Measurements from ENCODE around the gene WNT5B. TPM values are rescaled to one million over a fixed set of nuclear protein-coding genes. Genes with fewer than 3 reads are reported as not detected.
A peak's percentile ranks its signal among the peaks of the same experiment; 100 is the strongest.

The WNT5B gene
- polyA plus RNA-seq, 1 of the 3 experiments (the other 2 are of a cell fraction): 29.3 TPM

DNA sequence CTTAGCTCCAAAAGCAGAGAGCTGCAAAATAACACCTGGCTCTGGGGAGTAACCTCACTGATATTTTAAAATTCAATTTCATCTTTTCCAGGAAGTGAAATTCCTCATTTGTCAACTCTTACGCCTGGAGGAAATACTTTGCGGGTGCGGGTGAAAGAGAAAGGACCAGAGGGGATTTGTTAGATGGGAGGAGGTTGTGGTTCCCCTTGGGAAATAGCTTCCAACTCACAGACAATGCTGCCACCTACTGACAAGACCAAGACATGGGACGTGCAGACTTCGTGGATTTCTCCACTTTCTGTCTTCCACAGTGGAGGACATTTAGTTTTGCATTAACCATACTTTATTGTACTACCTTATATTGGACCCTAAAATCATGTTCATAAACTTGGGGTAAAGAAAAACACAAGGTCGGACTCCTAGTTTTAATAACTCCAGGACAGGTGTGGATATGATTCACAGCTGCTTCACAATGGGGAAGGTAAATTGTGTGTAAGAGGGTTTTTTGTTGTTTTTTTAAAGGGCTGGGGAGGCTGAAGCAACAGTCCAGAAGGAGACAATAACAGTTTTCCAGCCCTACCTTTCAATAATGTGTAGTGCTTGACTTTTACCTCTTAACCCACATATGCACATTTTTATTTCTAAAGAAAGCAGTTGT, 45.5 kb upstream of the WNT5B start:
- TF ChIP-seq RFX5 (IDR thresholded peaks at IDR 0.05; ENCODE audit: low read length) (no peak), JUND (IDR thresholded peaks at IDR 0.05) (no peak), CHD2 (IDR thresholded peaks at IDR 0.05; ENCODE audit: low read length, partially characterized antibody) (no peak), MXI1 (IDR thresholded peaks at IDR 0.05; ENCODE audit: low read depth, low read length) (0 out of 2 replicates have a peak, but pooled peaks have one; percentile 26), FOSL2 (IDR thresholded peaks at IDR 0.05; ENCODE audit: borderline replicate concordance, low read depth) (no peak), MEF2A (IDR thresholded peaks at IDR 0.05; ENCODE audit: borderline replicate concordance, low read depth) (no peak), RCOR1 (IDR thresholded peaks at IDR 0.05; ENCODE audit: low read length) (0 out of 2 replicates have a peak, but pooled peaks have one; percentile 18), NRF1 (IDR thresholded peaks at IDR 0.05; ENCODE audit: low read depth, low read length) (0 out of 2 replicates have a peak, but pooled peaks have one; percentile 8), NFIC (IDR thresholded peaks at IDR 0.05; ENCODE audit: borderline replicate concordance) (no peak), ELF1 (IDR thresholded peaks at IDR 0.05) (no peak), TAF1 (IDR thresholded peaks at IDR 0.05; ENCODE audit: borderline replicate concordance, low read depth, low read length) (no peak), RXRA (IDR thresholded peaks at IDR 0.05; ENCODE audit: borderline replicate concordance, low read depth) (no peak), TCF12 (IDR thresholded peaks at IDR 0.05) (no peak), SMC3 (IDR thresholded peaks at IDR 0.05; ENCODE audit: low read depth, low read length) (peak; percentile 92), RAD21 (IDR thresholded peaks at IDR 0.05; ENCODE audit: low read length) (peak; percentile 97), EZH2phosphoT487 (IDR thresholded peaks at IDR 0.05; ENCODE audit: borderline replicate concordance, low read depth) (no peak), EP300 (IDR thresholded peaks at IDR 0.05; ENCODE audit: borderline replicate concordance in 1 of 2, low read depth in 1 of 2, low read length in 1 of 2) (no peak), GATA2 (CRISPR knock-in tag; IDR thresholded peaks at IDR 0.05) (no peak), SIN3A (IDR thresholded peaks at IDR 0.05; ENCODE audit: borderline replicate concordance, low read depth, low read length) (no peak)
- TF ChIP-seq, protein P1, sequence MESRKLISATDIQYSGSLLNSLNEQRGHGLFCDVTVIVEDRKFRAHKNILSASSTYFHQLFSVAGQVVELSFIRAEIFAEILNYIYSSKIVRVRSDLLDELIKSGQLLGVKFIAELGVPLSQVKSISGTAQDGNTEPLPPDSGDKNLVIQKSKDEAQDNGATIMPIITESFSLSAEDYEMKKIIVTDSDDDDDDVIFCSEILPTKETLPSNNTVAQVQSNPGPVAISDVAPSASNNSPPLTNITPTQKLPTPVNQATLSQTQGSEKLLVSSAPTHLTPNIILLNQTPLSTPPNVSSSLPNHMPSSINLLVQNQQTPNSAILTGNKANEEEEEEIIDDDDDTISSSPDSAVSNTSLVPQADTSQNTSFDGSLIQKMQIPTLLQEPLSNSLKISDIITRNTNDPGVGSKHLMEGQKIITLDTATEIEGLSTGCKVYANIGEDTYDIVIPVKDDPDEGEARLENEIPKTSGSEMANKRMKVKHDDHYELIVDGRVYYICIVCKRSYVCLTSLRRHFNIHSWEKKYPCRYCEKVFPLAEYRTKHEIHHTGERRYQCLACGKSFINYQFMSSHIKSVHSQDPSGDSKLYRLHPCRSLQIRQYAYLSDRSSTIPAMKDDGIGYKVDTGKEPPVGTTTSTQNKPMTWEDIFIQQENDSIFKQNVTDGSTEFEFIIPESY (IDR thresholded peaks at IDR 0.05; ENCODE audit: borderline replicate concordance, low read depth): no peak
- TF ChIP-seq, protein P2, sequence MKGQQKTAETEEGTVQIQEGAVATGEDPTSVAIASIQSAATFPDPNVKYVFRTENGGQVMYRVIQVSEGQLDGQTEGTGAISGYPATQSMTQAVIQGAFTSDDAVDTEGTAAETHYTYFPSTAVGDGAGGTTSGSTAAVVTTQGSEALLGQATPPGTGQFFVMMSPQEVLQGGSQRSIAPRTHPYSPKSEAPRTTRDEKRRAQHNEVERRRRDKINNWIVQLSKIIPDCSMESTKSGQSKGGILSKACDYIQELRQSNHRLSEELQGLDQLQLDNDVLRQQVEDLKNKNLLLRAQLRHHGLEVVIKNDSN (IDR thresholded peaks at IDR 0.05; ENCODE audit: borderline replicate concordance, low read depth): no peak
- TF ChIP-seq, protein P3, sequence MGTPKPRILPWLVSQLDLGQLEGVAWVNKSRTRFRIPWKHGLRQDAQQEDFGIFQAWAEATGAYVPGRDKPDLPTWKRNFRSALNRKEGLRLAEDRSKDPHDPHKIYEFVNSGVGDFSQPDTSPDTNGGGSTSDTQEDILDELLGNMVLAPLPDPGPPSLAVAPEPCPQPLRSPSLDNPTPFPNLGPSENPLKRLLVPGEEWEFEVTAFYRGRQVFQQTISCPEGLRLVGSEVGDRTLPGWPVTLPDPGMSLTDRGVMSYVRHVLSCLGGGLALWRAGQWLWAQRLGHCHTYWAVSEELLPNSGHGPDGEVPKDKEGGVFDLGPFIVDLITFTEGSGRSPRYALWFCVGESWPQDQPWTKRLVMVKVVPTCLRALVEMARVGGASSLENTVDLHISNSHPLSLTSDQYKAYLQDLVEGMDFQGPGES (IDR thresholded peaks at IDR 0.05; ENCODE audit: low read depth, low read length): no peak
- TF ChIP-seq, protein P4, sequence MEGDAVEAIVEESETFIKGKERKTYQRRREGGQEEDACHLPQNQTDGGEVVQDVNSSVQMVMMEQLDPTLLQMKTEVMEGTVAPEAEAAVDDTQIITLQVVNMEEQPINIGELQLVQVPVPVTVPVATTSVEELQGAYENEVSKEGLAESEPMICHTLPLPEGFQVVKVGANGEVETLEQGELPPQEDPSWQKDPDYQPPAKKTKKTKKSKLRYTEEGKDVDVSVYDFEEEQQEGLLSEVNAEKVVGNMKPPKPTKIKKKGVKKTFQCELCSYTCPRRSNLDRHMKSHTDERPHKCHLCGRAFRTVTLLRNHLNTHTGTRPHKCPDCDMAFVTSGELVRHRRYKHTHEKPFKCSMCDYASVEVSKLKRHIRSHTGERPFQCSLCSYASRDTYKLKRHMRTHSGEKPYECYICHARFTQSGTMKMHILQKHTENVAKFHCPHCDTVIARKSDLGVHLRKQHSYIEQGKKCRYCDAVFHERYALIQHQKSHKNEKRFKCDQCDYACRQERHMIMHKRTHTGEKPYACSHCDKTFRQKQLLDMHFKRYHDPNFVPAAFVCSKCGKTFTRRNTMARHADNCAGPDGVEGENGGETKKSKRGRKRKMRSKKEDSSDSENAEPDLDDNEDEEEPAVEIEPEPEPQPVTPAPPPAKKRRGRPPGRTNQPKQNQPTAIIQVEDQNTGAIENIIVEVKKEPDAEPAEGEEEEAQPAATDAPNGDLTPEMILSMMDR (IDR thresholded peaks at IDR 0.05): peak; percentile 93
- 3% methylated on average over 6 of the region's 6 CpGs for WGBS (ENCODE audit: low lambda C conversion rate)
- H3K27me3 ChIP-seq (ENCODE audit: insufficient read depth): no peaks in the 10 kb centered on the region
- POLR2A ChIA-PET: interaction anchor here (0.6 to 1.3 kb wide), 3 partner anchors 10 to 533 kb away, joined by 3 to 4 read pairs (median 3); partner anchors contain the start of gene FBXL14
- CTCF ChIA-PET: interaction anchor here (0.6 to 12.2 kb wide), 80 partner anchors 9 to 1074 kb away, joined by 3 to 268 read pairs (median 4); partner anchors contain the start of genes FBXL14 and RAD52
- H3K4me3 ChIP-seq (ENCODE audit: low read depth in 2 of 2, low read length in 1 of 2): peak overlapping the region; percentile 7 to 26; a peak in 2 of 4 replicates
- peak; percentile 81 for DNase-seq
- H3K9ac ChIP-seq: peak overlapping the region; percentile 13; the same call in 1 of the 2 replicates
- H3K9me3 ChIP-seq: no peaks in the 10 kb centered on the region
- H3K4me1 ChIP-seq (ENCODE audit: control insufficient read depth in 1 of 2, insufficient read depth in 2 of 2, low read depth in 1 of 2, low read length in 1 of 2): peaks cover 0 to 34% of the 10 kb centered on the region in 2 experiments; a peak in 3 of 4 replicates
- H3K27ac ChIP-seq (ENCODE audit: low read depth in 2 of 2, low read length in 1 of 2): peak overlapping the region in 1 of 2 experiments; percentile 33; a peak in 2 of 4 replicates
- H3K9me2 ChIP-seq: no peaks in the 10 kb centered on the region
- H2AFZ ChIP-seq (ENCODE audit: low read depth): no peak overlapping the region
- H3K4me2 ChIP-seq: peak overlapping the region; percentile 33; the same call in 1 of the 2 replicates
- peaks cover 0 to 2% of the 10 kb centered on the region in 2 experiments for H3K36me3 ChIP-seq (replicated peaks in 1 of 2; ENCODE audit: control insufficient read depth in 1 of 2, insufficient read depth in 2 of 2, low read length in 1 of 2)
- H4K20me1 ChIP-seq (ENCODE audit: insufficient read depth): peaks cover 6% of the 10 kb centered on the region
- H3F3A ChIP-seq (replicated peaks; ENCODE audit: insufficient read depth): peaks cover 30% of the 10 kb centered on the region
- H3K79me2 ChIP-seq (ENCODE audit: insufficient read depth): peaks cover 96% of the 10 kb centered on the region

Measured in SK-N-SH (cell line).